ENCODE data around the gene BABAM2. TPM values are rescaled to one million over a fixed set of nuclear protein-coding genes. Genes with fewer than 3 reads are reported as not detected.

BABAM2 gene
- total and polyA plus RNA-seq, 4 donors = 9.9 to 17.0 (median 13.9) TPM

DNA sequence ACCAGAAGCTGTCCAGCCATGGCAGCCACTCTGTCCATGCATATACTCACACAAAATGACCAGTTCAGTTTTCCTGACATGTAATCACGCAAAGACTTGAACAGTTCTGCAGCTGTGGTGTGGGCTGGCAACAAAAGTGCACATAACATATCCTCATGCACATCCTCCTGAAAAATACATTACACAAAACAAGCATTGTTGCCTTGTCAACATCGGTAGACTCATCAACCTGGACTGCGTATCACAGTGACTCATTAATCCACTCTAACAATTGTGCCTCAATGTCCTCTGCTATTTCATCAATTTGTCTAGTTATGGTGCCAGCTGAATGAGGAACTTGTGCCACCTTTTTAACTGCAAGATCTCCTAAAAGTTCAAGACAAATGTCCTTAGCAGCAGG is 19.8 kb upstream of the BABAM2 start:
- H3K9me3 ChIP-seq (ENCODE audit: control insufficient read depth in 4 of 4, low read length in 3 of 4) = no peaks in the 10 kb centered on the region
- no peaks in the 10 kb centered on the region for H3K27me3 ChIP-seq (ENCODE audit: control insufficient read depth in 4 of 4, insufficient read depth in 4 of 4, low read length in 3 of 4)
- DNase-seq (ENCODE audit: low spot score) = no peak
- WGBS = 97% methylated on average over 3 of the region's 3 CpGs
- H3K4me1 ChIP-seq (ENCODE audit: control insufficient read depth in 4 of 4, insufficient read depth in 4 of 4, low read length in 3 of 4) = peaks cover 0 to 2% (median 0%) of the 10 kb centered on the region in 4 donors
- no peak overlapping the region for H3K4me3 ChIP-seq (ENCODE audit: low read depth in 1 of 3, low read length in 3 of 3)
- no peak overlapping the region for H3K9ac ChIP-seq (ENCODE audit: low read depth in 1 of 2, low read length in 2 of 2)
- TF ChIP-seq, protein P1, sequence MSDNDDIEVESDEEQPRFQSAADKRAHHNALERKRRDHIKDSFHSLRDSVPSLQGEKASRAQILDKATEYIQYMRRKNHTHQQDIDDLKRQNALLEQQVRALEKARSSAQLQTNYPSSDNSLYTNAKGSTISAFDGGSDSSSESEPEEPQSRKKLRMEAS (IDR thresholded peaks at IDR 0.05) = no peak
- TF ChIP-seq RXRA (IDR thresholded peaks at IDR 0.05) (no peak), JUND (IDR thresholded peaks at IDR 0.05) (no peak), HNF4A (conservative IDR thresholded peaks at IDR 0.05) (no peak), SP1 (IDR thresholded peaks at IDR 0.05) (no peak), HNF4G (IDR thresholded peaks at IDR 0.05) (no peak)
- H3K27ac ChIP-seq (ENCODE audit: low read depth in 1 of 2, low read length in 2 of 2) = no peak overlapping the region
- peaks cover 0 to 10% (median 2%) of the 10 kb centered on the region in 4 donors for H3K36me3 ChIP-seq (ENCODE audit: control insufficient read depth in 4 of 4, insufficient read depth in 3 of 4, low read depth in 1 of 4, low read length in 3 of 4)

DNA sequence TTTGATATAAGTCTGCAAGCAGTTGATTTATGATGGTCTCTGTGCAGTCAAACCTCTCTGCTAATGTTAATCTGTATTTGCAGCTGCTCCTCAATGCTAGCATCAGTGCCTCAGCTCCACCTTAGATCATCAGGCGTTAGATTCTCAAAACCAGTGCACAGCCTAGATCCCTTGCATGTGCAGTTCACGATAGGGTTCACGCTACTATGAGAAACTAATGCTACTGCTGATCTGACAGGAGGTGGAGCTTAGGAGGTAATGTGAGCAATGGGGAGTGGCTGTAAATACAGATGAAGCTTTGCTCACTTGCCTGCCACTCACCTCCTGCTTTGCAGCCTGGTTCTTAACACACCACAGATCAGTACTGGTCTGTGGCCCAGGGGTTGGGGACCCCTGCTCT is 18.7 kb upstream of the BABAM2 start:
- 94% methylated on average over 3 of the region's 3 CpGs for WGBS
- H3K4me3 ChIP-seq (ENCODE audit: low read depth in 1 of 3, low read length in 3 of 3) = no peak overlapping the region
- H3K9me3 ChIP-seq (ENCODE audit: control insufficient read depth in 4 of 4, low read length in 3 of 4) = peaks cover 0 to 7% (median 0%) of the 10 kb centered on the region in 4 donors
- DNase-seq (ENCODE audit: low spot score) = no peak
- H3K27me3 ChIP-seq (ENCODE audit: control insufficient read depth in 4 of 4, insufficient read depth in 4 of 4, low read length in 3 of 4) = no peaks in the 10 kb centered on the region
- TF ChIP-seq RXRA (IDR thresholded peaks at IDR 0.05) (no peak), JUND (IDR thresholded peaks at IDR 0.05) (no peak), SP1 (IDR thresholded peaks at IDR 0.05) (no peak), YY1 (IDR thresholded peaks at IDR 0.05) (no peak), FOXA2 (IDR thresholded peaks at IDR 0.05) (no peak), REST (IDR thresholded peaks at IDR 0.05) (no peak), HNF4G (IDR thresholded peaks at IDR 0.05) (no peak), HNF4A (conservative IDR thresholded peaks at IDR 0.05) (no peak), RAD21 (IDR thresholded peaks at IDR 0.05) (no peak), FOXA1 (IDR thresholded peaks at IDR 0.05) (no peak), TAF1 (conservative IDR thresholded peaks at IDR 0.05) (no peak), NR2F2 (IDR thresholded peaks at IDR 0.05) (no peak), GABPA (IDR thresholded peaks at IDR 0.05 in 1 of 2, conservative IDR thresholded peaks at IDR 0.05 in 1 of 2) (no peak), ZBTB33 (IDR thresholded peaks at IDR 0.05) (no peak), EGR1 (IDR thresholded peaks at IDR 0.05; ENCODE audit: low read depth in 2 of 2) (no peak)
- TF ChIP-seq, protein P2, sequence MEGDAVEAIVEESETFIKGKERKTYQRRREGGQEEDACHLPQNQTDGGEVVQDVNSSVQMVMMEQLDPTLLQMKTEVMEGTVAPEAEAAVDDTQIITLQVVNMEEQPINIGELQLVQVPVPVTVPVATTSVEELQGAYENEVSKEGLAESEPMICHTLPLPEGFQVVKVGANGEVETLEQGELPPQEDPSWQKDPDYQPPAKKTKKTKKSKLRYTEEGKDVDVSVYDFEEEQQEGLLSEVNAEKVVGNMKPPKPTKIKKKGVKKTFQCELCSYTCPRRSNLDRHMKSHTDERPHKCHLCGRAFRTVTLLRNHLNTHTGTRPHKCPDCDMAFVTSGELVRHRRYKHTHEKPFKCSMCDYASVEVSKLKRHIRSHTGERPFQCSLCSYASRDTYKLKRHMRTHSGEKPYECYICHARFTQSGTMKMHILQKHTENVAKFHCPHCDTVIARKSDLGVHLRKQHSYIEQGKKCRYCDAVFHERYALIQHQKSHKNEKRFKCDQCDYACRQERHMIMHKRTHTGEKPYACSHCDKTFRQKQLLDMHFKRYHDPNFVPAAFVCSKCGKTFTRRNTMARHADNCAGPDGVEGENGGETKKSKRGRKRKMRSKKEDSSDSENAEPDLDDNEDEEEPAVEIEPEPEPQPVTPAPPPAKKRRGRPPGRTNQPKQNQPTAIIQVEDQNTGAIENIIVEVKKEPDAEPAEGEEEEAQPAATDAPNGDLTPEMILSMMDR (IDR thresholded peaks at IDR 0.05; ENCODE audit: low read depth, low read length, missing input control) = no peak
- TF ChIP-seq, protein P1 (IDR thresholded peaks at IDR 0.05) = no peak
- TF ChIP-seq, protein P3, sequence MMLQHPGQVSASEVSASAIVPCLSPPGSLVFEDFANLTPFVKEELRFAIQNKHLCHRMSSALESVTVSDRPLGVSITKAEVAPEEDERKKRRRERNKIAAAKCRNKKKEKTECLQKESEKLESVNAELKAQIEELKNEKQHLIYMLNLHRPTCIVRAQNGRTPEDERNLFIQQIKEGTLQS (IDR thresholded peaks at IDR 0.05) = no peak
- H3K9ac ChIP-seq (ENCODE audit: low read depth in 1 of 2, low read length in 2 of 2) = no peak overlapping the region
- peaks cover 0 to under 1% (median 0%) of the 10 kb centered on the region in 4 donors for H3K4me1 ChIP-seq (ENCODE audit: control insufficient read depth in 4 of 4, insufficient read depth in 4 of 4, low read length in 3 of 4)
- peaks cover 0 to 10% (median 2%) of the 10 kb centered on the region in 4 donors for H3K36me3 ChIP-seq (ENCODE audit: control insufficient read depth in 4 of 4, insufficient read depth in 3 of 4, low read depth in 1 of 4, low read length in 3 of 4)
- H3K27ac ChIP-seq (ENCODE audit: low read depth in 1 of 2, low read length in 2 of 2) = no peak overlapping the region

Measured in liver (tissue), 9 donors.